HEK293T (cell line): ENCODE results near the gene ADGRL3.

Source experiments
- ARNT ChIP-seq: fragments of 450-650 bp; IDR thresholded peaks from 2 replicates; pipeline ENCODE4 v1.6.1; 2017; ENCODE audit warnings: mild to moderate bottlenecking
- BHLHE40 ChIP-seq: fragments of 450-650 bp; IDR thresholded peaks from 2 replicates; pipeline ENCODE4 v1.6.1; 2016; ENCODE audit warnings: mild to moderate bottlenecking, moderate library complexity, borderline replicate concordance
- FOXK2 ChIP-seq: fragments of 450-650 bp; IDR thresholded peaks from 2 replicates; pipeline ENCODE4 v1.6.1; 2016; ENCODE audit warnings: mild to moderate bottlenecking
- TARDBP ChIP-seq: fragments of 450-650 bp; IDR thresholded peaks from 2 replicates; pipeline ENCODE4 v1.6.1; 2016

DNA sequence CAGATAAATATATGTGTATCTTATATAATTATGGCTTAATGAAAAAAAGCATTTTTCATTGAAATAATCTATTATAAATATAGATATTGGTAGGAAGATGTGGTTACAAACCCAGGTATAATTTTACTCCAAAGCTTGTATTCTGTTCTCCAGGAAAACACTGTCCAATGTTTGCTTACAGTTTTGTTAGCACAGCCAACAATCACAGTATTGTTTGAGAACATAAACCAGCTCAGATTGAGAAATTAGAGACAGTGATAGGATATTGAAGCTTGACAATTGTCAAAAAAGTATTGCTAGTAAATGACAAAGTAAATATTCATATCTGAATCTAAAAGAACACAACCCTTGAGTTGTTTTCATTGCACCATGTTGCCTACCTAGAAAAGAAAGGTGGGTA lies 228.8 kb downstream of the ADGRL3 start:
- TF ChIP-seq BHLHE40 (no peak), FOXK2 (no peak), ARNT (no peak), TARDBP (no peak)
